Endothelial cell of umbilical vein (primary cell): ENCODE measurements around the gene DGKI. TPM values are rescaled to one million over a fixed set of nuclear protein-coding genes. Genes with fewer than 3 reads are reported as not detected.

Source experiments
- BruUV-seq: library from RNA; stranded (reverse); fragments of 400-500 nt; replicated peaks from 2 replicates; lab custom pipeline; 2021; lab: Mats Ljungman, UMichigan
- CTCF ChIA-PET: fragments of 300-600, 350-600 bp; sonication (Branson Sonifier 250); formaldehyde crosslinking; loops from one replicate; lab custom pipeline; 2021; ENCODE audit warnings: antibody characterized with exemption, inconsistent platforms; lab: Charles Lee
- POLR2A ChIA-PET: fragments of 300-600, 350-600 bp; sonication (Branson Sonifier 250); formaldehyde crosslinking; loops from one replicate; lab custom pipeline; 2021; ENCODE audit warnings: antibody characterized with exemption, inconsistent platforms; lab: Charles Lee
- DNase-seq: peaks from one replicate; pipeline ENCODE4 v3.0.0-alpha.2; 2011; ENCODE audit warnings: low read depth, low spot score
- FAIRE-seq: peaks from 2 replicates; lab custom pipeline; 2011; peaks lifted over from hg19 to GRCh38; lab: Jason Lieb, UNC
- H2AFZ ChIP-seq: 2 replicates; pipeline ENCODE4 v1.6.0; 2012; ENCODE audit warnings: low read depth, low read length, control low read depth, inconsistent platforms
- H3K27ac ChIP-seq: 2 replicates; pipeline ENCODE4 v1.5.1; 2011; ENCODE audit warnings: low read depth, mild to moderate bottlenecking, control low read depth, low read length, moderate library complexity; ENCODE audit not compliant: insufficient read depth
- H3K27me3 ChIP-seq, 2 experiments: 2 replicates each; pipeline versions ENCODE4 v1.6.0 to v1.6.1; 2011; ENCODE audit warnings: low read length in 2 of 2, mixed read lengths in 1 of 2; ENCODE audit not compliant: control insufficient read depth in 2 of 2, insufficient read depth in 2 of 2
- H3K36me3 ChIP-seq, 2 experiments: 2 replicates in 1 of 2; 3 replicates in 1 of 2; pipeline ENCODE4 v1.5.1; 2011; ENCODE audit warnings: low read length in 2 of 2, mild to moderate bottlenecking in 1 of 2, moderate library complexity in 1 of 2; ENCODE audit not compliant: control insufficient read depth in 2 of 2, insufficient read depth in 2 of 2; ENCODE audit errors: extremely low read depth in 1 of 2
- H3K4me1 ChIP-seq: 3 replicates; pipeline ENCODE4 v1.5.1; 2011; ENCODE audit warnings: mild to moderate bottlenecking, low read length; ENCODE audit not compliant: control insufficient read depth, insufficient read depth; ENCODE audit errors: extremely low read depth
- H3K4me2 ChIP-seq: 2 replicates; pipeline ENCODE4 v1.6.1; 2011; ENCODE audit warnings: low read length, control low read depth, mixed read lengths; ENCODE audit not compliant: insufficient read depth
- H3K4me3 ChIP-seq, 3 experiments: fragments of 200-600 bp in 1 of 3; sonication (generic), shearing (Covaris generic) in 1 of 3; replicated peaks in 1 of 3; 2 replicates each; pipeline ENCODE4 v1.5.1; 2011 to 2016; ENCODE audit warnings: control low read depth in 3 of 3, low read length in 3 of 3, mild to moderate bottlenecking in 2 of 3, inconsistent platforms in 1 of 3, low read depth in 1 of 3, moderate library complexity in 1 of 3; ENCODE audit not compliant: insufficient read depth in 1 of 3
- H3K79me2 ChIP-seq: 2 replicates; pipeline ENCODE4 v1.6.0; 2012; ENCODE audit warnings: low read length, inconsistent platforms; ENCODE audit not compliant: control insufficient read depth, insufficient read depth
- H3K9ac ChIP-seq: replicated peaks from 2 replicates; pipeline ENCODE3; 2011; ENCODE audit warnings: low read length, control low read depth; ENCODE audit not compliant: insufficient read depth; ENCODE audit errors: extremely low read depth
- H3K9me1 ChIP-seq: replicated peaks from 3 replicates; pipeline ENCODE4 v1.6.0; 2011; ENCODE audit warnings: mild to moderate bottlenecking, low read length; ENCODE audit not compliant: control insufficient read depth, insufficient read depth; ENCODE audit errors: extremely low read depth
- H3K9me3 ChIP-seq: replicated peaks from 2 replicates; pipeline ENCODE4 v1.5.1; 2012; ENCODE audit warnings: low read length, inconsistent platforms; ENCODE audit not compliant: control insufficient read depth, insufficient read depth
- H4K20me1 ChIP-seq: replicated peaks from 2 replicates; pipeline ENCODE3; 2011; ENCODE audit warnings: mild to moderate bottlenecking, low read length; ENCODE audit not compliant: control insufficient read depth, insufficient read depth; ENCODE audit errors: extremely low read depth
- CTCF ChIP-seq, 2 donors: IDR thresholded peaks; 1 replicate in 1 of 2; 2 replicates in 1 of 2; pipeline ENCODE4 v1.5.1; 2011; ENCODE audit warnings: low read length in 2 of 2, mild to moderate bottlenecking in 2 of 2, moderate library complexity in 2 of 2, control low read depth in 1 of 2, inconsistent platforms in 1 of 2, low read depth in 1 of 2; ENCODE audit not compliant: insufficient read depth in 1 of 2; ENCODE audit errors: extremely low read depth in 1 of 2
- EZH2 ChIP-seq: IDR thresholded peaks from 2 replicates; pipeline ENCODE4 v1.6.1; 2012; ENCODE audit warnings: borderline replicate concordance, low read depth, mild to moderate bottlenecking, moderate library complexity, low read length, inconsistent platforms; ENCODE audit not compliant: severe bottlenecking
- FOS ChIP-seq: IDR thresholded peaks from 2 replicates; pipeline ENCODE4 v1.6.1; 2011; ENCODE audit warnings: mild to moderate bottlenecking, low read length, moderate library complexity, borderline replicate concordance; ENCODE audit not compliant: insufficient read depth
- GATA2 ChIP-seq: IDR thresholded peaks from 2 replicates; pipeline ENCODE4 v1.7.0; 2011; ENCODE audit warnings: low read depth, mild to moderate bottlenecking, moderate library complexity, mixed read lengths, low read length; ENCODE audit not compliant: insufficient read length, insufficient read depth
- JUN ChIP-seq: IDR thresholded peaks from 2 replicates; pipeline ENCODE4 v1.6.1; 2011; ENCODE audit warnings: borderline replicate concordance, low read depth; ENCODE audit not compliant: insufficient read length, insufficient read depth
- MAX ChIP-seq: IDR thresholded peaks from 2 replicates; pipeline ENCODE4 v1.6.1; 2011; ENCODE audit not compliant: insufficient read depth, insufficient read length
- MYC ChIP-seq: IDR thresholded peaks from one replicate; pipeline ENCODE4 v1.6.1; 2011; ENCODE audit warnings: mild to moderate bottlenecking, low read depth, low read length
- POLR2A ChIP-seq: IDR thresholded peaks from 2 replicates; pipeline ENCODE4 v1.6.1; 2012; ENCODE audit warnings: low read depth, mild to moderate bottlenecking, control low read depth, low read length
- POLR2AphosphoS5 ChIP-seq: IDR thresholded peaks from 2 replicates; pipeline ENCODE4 v1.6.1; 2012; ENCODE audit warnings: low read depth, mild to moderate bottlenecking, control low read depth, low read length, moderate library complexity; ENCODE audit not compliant: insufficient read depth
- dilution Hi-C: fragments of 300-500 bp; cut with MboI; formaldehyde crosslinking; loops from one replicate; pipeline ENCODE4 v1.15.0; 2019; ENCODE audit warnings: low sequenced_read_pairs; ENCODE audit not compliant: extremely low pct_ligation_motif_present
- intact Hi-C: fragments of 100-400 bp; cut with micrococcal nuclease; formaldehyde crosslinking; loops from one replicate; pipeline ENCODE4 v1.10.0; 2022
- polyA plus RNA-seq, 4 experiments: library from polyadenylated mRNA; depleted of rRNA in 3 of 4; stranded (reverse) in 3 of 4; unstranded in 1 of 4; fragments of >200 nt; gene quantifications; 2 replicates each; pipeline versions ENCODE4 v1.2.1 to v1.2.3, GENCODE V29; 2011 to 2012; ENCODE audit warnings: missing spikeins in 1 of 4
- total RNA-seq: library from RNA; stranded (reverse); gene quantifications from 2 replicates; pipeline ENCODE4 v1.2.3, GENCODE V29; 2021

DGKI gene
- total and polyA plus RNA-seq, 2 donors (not counting 3 experiments of a cell fraction or from before 2014, with no cell fraction given), result 0.11 to 0.51 TPM

- Histone ChIP-seq H3K27ac (no peak overlapping the region), H3K9me3 (no peaks in the 10 kb centered on the region), H4K20me1 (no peaks in the 10 kb centered on the region), H3K79me2 (no peaks in the 10 kb centered on the region), H3K27me3 (peaks cover 0 to 3% of the 10 kb centered on the region in 2 experiments), H3K9ac (no peak overlapping the region), H2AFZ (no peak overlapping the region), H3K4me2 (no peak overlapping the region), H3K4me3 (no peak overlapping the region), H3K4me1 (no peaks in the 10 kb centered on the region), H3K36me3 (no peaks in the 10 kb centered on the region), H3K9me1 (no peaks in the 10 kb centered on the region)
- DNase-seq (no peak), FAIRE-seq (no peak)
- CTCF ChIA-PET, result no interaction called here
- POLR2A ChIA-PET, result no interaction called here
- dilution Hi-C loops, result no loop called here
- no TSS peak for BruUV-seq
- intact Hi-C loops, result no loop called here
- TF ChIP-seq JUN (peak; percentile 24), MAX (no peak), FOS (no peak)
Observed at GRCh38 chr7:137717811-137718271, 128.9 kb downstream of the DGKI start.

- intact Hi-C loops, result no loop called here
- Histone ChIP-seq H3K36me3 (no peaks in the 10 kb centered on the region), H3K4me1 (no peaks in the 10 kb centered on the region), H3K9me3 (no peaks in the 10 kb centered on the region), H4K20me1 (no peaks in the 10 kb centered on the region), H3K9me1 (no peaks in the 10 kb centered on the region), H3K4me3 (no peak overlapping the region), H3K9ac (no peak overlapping the region), H3K27me3 (peaks cover 0 to 3% of the 10 kb centered on the region in 2 experiments), H3K79me2 (no peaks in the 10 kb centered on the region), H3K27ac (no peak overlapping the region), H2AFZ (no peak overlapping the region), H3K4me2 (no peak overlapping the region)
- TF ChIP-seq GATA2 (no peak), FOS (no peak), EZH2 (no peak), JUN (no peak), CTCF (IDR thresholded peaks at IDR 0.05; ENCODE audit: extremely low read depth in 1 of 2, insufficient read depth in 1 of 2, low read depth in 1 of 2, low read length in 2 of 2) (no peak), POLR2AphosphoS5 (no peak), MAX (no peak), MYC (no peak), POLR2A (no peak)
- peak; percentile 8 for DNase-seq
- POLR2A ChIA-PET, result no interaction called here
- CTCF ChIA-PET, result no interaction called here
- dilution Hi-C loops, result no loop called here
- no TSS peak for BruUV-seq
- no peak for FAIRE-seq
Observed at GRCh38 chr7:137717045-137717444, 129.7 kb downstream of the DGKI start.
